K562 (cell line): ENCODE data around the gene TRRAP.

ENCODE experiments used
- ESRRA ChIP-seq: fragments of 450-650 bp; IDR thresholded peaks from 2 replicates; pipeline ENCODE4 v1.6.1; 2014; ENCODE audit warnings: low read depth, mild to moderate bottlenecking, moderate library complexity, borderline replicate concordance
- EZH2 ChIP-seq: IDR thresholded peaks from 2 replicates; pipeline ENCODE4 v1.6.1; 2012; ENCODE audit warnings: low read depth, mild to moderate bottlenecking, inconsistent platforms, low read length, borderline replicate concordance
- NCOR1 ChIP-seq: fragments of 450-650 bp; IDR thresholded peaks from 2 replicates; pipeline ENCODE4 v1.6.1; 2016; ENCODE audit warnings: mild to moderate bottlenecking, moderate library complexity
- POLR2AphosphoS5 ChIP-seq: IDR thresholded peaks from 2 replicates; pipeline ENCODE4 v1.6.1; 2011; ENCODE audit warnings: mild to moderate bottlenecking, low read depth, low read length, moderate library complexity; ENCODE audit not compliant: control insufficient read depth, insufficient read depth
- TF ChIP-seq, protein P1 (sequence below), 3 experiments: IDR thresholded peaks in 2 of 3; conservative IDR thresholded peaks in 1 of 3; 2 replicates each; pipeline ENCODE4 v1.5.1; 2011 to 2012; ENCODE audit warnings: low read length in 3 of 3, mild to moderate bottlenecking in 3 of 3, control low read depth in 2 of 3, improper control_type of control experiment in 1 of 3, inconsistent platforms in 1 of 3, low read depth in 1 of 3, mixed read lengths in 1 of 3, moderate library complexity in 1 of 3; ENCODE audit not compliant: insufficient read depth in 2 of 3

DNA sequence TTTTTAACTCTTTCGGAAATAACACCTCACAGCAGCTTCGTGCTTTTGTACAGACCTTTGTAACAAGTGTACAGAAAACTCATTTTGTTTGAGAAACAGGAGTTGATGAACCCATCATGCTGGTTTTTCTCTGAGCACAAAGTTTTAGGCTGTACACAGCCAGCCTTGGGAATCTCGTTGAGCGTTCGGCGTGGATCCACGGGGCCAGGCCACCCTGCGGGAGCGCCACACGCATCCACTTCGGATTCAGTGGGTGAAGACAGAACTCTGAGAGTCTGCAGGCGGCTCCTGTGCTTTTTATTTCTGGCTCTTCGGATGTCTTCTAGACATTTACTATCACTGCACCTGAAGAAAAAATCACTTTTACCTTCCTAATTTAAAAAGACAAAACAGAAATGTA is 134.4 kb downstream of the TRRAP start:
- TF ChIP-seq POLR2AphosphoS5, result no peak
- no peak for TF ChIP-seq NCOR1
- no peak for TF ChIP-seq ESRRA
- TF ChIP-seq EZH2, result no peak
- TF ChIP-seq, protein P1, sequence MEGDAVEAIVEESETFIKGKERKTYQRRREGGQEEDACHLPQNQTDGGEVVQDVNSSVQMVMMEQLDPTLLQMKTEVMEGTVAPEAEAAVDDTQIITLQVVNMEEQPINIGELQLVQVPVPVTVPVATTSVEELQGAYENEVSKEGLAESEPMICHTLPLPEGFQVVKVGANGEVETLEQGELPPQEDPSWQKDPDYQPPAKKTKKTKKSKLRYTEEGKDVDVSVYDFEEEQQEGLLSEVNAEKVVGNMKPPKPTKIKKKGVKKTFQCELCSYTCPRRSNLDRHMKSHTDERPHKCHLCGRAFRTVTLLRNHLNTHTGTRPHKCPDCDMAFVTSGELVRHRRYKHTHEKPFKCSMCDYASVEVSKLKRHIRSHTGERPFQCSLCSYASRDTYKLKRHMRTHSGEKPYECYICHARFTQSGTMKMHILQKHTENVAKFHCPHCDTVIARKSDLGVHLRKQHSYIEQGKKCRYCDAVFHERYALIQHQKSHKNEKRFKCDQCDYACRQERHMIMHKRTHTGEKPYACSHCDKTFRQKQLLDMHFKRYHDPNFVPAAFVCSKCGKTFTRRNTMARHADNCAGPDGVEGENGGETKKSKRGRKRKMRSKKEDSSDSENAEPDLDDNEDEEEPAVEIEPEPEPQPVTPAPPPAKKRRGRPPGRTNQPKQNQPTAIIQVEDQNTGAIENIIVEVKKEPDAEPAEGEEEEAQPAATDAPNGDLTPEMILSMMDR (IDR thresholded peaks at IDR 0.05 in 2 of 3, conservative IDR thresholded peaks at IDR 0.05 in 1 of 3; ENCODE audit: insufficient read depth in 2 of 3, low read depth in 1 of 3, low read length in 3 of 3), result no peak
